NCI-H446 treated with DMSO at 0.1 percent for 48 hours (cell line): ENCODE data around the gene HYCC2.
"Not testable (repeated sequence)": the region's sequence is repeated elsewhere in the genome, so short reads cannot be mapped to it uniquely, and the experiment has no call there.

Experiments used
- DNase-seq: peaks from one replicate; lab custom pipeline; 2025; lab: John Stamatoyannopoulos, UW

The HYCC2 gene

DNA sequence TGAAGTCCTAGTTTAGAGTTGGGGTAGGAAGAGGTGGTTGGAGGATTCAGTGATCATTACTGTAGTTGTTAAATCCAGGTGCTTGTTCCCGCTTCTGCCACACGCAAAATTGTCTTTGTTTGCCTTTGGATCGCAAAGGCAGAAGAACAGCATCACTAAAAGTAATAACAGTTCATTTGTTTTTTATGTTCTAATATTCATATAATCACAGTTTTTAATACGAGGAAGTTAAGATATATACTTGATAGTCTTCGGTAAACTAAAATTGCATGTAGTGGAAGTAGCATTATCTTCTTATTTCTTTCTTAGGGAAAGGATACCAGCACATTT, 695 bp upstream of the HYCC2 start:
- DNase-seq, result no peak

DNA sequence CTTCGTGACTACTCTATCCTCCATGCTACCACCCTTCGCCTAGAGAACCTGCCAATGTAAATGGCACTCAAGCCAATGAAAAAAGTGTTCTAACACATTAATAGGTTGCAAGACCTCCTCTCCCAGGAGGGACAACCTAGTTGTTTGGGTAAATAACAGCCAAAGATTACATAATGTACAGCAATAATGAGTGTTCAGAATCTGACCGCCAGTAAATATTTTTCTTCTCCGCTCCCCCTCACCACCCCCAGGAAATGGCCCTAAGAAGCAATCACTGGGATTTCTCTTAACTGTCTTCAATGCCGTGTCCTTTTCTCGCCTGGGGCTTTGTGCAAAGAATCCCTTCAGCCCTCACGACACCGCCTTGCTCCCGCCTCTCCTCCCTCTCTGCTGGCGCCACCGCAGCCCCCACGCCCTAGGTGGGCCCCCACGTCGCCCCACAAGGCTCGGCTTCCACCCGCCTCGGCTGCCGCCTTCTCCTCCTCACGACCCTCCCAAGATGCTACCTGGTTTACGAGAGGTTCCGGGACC, 458 bp downstream of the HYCC2 start:
- no peak for DNase-seq

DNA sequence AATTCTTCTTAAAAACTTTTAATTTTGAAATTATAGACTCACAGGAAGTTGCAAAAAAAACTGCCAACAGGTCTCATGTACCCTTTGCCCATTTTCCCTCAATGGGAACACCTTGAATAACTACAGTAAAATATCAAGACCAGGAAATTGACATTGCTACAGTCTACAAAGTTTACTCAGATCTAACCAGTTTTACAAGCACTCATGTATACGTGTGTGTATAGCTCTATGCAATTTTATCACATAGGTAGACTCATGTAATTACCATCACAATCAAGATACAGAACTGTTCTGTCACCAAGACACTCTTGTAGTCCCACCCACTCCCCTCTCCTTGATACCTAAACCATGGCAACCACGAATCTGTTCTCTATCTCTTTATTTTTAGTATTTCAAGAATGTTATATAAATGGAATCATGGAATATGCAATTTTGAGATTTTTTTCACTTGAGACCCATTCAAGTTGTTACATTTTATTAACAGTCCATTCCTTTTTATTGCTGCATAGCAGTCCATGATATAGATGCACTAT, 6.6 kb downstream of the HYCC2 start:
- no peak for DNase-seq

DNA sequence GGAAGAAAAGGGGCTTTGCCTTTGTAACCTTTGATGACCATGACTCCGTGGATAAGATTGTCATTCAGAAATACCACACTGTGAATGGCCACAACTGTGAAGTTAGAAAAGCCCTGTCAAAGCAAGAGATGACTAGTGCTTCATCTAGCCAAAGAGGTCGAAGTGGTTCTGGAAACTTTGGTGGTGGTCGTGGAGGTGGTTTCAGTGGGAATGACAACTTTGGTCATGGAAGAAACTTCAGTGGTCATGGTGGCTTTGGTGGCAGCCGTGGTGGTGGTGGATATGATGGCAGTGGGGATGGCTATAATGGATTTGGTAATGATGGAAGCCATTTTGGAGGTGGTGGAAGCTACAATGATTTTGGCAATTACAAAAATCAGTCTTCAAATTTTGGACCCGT, 8.0 kb downstream of the HYCC2 start:
- DNase-seq, result not testable (repeated sequence)

DNA sequence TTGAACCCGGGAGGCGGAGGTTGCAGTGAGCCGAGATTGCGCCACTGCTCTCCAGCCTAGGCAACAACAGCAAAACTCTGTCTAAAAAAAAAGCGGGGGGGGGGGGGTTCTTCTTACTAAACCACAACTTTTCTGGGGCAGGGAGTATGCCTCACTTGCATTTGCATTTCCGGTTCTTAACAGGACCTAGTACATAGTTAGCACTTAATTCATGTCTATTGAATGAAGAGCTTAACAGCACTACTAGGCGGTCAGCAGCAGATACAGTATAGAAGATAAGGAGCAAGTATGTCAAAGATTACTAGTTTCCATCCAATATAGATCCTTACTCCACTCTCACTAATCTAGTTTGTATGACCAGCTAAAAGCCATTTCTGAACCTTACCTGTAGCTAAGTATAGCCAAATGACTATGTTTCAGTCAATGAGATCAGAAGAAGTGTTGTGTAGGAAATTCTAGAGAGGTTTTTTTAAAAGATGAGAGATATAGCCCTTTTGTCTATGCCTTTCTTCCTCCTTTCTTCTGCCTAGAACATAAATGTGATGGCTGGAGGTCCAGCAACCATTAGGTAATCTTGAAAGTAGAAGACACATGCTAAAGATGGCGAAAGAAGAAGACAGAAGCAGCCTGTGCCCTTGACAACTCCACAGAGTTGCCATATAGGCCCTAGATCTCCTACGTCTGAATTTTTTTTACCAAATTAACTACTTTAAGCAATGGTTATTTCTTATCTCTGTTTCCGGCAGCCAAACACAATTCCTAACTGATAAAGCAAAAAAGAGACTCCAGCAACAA, 11.3 kb downstream of the HYCC2 start:
- no peak for DNase-seq

DNA sequence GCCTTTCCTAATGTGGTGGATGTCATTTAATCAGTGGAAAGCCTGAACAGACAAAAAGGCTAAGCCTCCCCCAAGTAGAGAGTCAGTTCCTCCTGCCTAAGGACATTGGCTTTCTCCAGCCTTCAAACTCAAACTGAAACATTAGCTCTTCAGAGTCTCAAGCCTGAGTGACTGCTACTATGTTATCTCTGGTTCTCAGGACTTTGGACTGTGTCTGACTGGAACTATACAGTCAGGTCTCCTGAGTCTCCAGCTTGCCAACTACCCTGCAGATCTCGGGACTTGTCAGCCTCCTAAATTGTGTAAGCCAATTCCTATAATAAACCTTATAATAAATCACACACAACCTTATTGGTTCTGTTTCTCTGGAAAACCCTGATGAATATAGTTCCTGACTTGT, 12.6 kb downstream of the HYCC2 start:
- DNase-seq, result no peak

DNA sequence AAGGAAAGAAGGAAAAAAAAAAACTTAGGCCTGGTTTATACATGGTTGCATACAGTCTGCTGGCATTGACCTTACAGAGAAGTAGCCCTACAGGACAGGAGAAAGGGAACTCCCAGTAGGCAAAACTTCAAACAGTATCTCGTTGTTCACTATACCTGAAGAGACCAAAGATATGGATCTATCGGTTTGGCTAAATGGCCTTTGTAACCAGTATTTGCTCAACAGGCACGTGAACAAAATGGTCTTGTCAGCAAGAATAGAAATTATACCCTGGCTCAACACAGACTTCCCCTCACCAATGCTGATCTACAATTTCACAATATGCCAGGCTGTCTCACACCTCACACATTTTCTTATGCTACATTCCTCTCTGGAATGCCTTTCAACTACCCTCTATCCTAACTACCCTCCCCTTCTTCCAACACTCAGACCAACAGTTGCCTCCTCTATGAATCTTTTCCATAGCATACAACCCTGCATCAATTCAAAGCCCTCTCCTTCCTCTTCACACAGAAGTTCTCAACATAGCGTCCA, 13.7 kb downstream of the HYCC2 start:
- no peak for DNase-seq

DNA sequence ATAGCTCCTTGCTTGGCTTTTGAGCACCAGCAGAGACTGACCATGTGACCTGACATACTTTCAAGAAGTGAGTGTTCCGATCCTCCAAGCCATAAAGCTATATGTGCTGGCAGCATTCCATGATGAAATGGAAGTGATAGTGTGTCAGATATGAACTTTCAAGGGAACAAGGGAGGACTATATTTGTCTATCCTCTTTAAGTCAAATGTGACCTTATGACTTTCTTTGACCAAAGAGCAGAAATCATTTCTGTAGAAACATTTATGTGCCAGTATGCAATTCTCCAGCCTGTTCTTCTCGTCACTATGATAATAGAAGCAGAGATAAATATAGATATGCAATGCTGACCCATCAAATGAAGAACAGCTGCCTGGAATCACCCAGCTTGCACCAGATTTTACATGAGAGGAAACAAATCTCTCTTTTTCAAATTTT, 14.4 kb downstream of the HYCC2 start:
- no peak for DNase-seq

DNA sequence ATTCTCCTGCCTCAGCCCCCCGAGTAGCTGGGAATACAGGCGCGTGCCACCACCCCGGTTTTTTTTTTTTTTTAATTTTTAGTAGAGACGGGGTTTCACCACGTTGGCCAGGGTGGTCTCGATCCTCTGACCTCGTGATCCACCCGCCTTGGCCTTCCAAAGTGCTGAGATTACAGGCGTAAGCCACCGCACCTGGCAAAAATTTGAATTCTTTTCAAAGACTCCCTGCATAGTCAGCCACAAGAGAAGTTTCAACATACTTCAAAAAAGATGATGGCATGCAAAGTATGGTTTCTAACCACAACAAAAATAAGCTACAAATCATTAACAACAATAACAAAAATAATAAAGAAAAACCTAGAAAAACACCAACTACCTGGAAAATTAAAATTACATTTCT, 22.0 kb downstream of the HYCC2 start:
- no peak for DNase-seq

DNA sequence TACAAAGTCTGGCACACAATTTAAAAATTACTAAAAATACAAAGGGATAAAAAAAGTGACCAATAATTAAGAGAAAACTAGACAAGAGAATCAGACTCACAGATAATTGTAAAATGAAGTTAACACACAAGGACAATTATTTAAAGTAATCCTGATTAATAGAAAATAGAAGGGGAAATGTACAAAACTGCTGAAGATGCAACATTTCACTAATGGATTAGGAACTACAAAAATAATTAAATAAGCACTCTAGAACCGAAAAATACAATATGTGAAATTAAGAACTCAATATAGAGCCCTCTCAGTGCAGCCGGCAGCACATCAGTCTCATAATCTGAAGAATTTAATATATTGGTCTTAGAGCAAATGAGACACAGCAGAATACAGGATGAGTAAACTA, 24.6 kb downstream of the HYCC2 start:
- no peak for DNase-seq

DNA sequence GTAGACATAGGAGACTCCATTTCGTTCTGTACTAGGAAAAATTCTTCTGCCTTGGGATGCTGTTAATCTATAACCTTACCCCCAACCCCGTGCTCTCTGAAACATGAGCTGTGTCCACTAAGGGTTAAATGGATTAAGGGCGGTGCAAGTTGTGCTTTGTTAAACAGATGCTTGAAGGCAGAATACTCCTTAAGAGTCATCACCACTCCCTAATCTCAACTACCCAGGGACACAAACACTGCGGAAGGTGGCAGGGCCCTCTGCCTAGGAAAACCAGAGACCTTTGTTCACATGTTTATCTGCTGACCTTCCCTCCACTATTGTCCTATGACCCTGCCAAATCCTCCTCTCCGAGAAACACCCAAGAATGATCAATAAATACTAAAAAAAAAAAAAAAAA, 28.4 kb downstream of the HYCC2 start:
- DNase-seq, result not testable (repeated sequence)

DNA sequence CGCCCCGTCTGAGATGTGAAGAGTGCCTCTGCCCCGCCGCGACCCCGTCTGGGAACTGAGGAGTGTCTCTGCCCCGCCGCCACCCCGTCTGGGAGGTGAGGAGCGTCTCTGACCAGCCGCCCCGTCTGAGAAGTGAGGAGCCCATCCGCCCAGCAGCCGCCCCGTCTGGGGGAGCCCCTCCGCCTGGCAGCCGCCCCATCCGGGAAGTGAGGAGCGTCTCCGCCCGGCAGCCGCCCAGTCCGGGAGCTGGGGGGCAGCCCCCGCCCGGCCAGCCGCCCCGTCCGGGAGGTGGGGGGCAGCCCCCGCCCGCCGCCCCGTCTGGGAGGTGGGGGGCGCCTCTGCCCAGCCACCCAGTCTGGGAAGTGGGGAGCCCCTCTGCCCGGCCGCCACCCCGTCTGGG, 29.0 kb downstream of the HYCC2 start:
- DNase-seq, result not testable (repeated sequence)

DNA sequence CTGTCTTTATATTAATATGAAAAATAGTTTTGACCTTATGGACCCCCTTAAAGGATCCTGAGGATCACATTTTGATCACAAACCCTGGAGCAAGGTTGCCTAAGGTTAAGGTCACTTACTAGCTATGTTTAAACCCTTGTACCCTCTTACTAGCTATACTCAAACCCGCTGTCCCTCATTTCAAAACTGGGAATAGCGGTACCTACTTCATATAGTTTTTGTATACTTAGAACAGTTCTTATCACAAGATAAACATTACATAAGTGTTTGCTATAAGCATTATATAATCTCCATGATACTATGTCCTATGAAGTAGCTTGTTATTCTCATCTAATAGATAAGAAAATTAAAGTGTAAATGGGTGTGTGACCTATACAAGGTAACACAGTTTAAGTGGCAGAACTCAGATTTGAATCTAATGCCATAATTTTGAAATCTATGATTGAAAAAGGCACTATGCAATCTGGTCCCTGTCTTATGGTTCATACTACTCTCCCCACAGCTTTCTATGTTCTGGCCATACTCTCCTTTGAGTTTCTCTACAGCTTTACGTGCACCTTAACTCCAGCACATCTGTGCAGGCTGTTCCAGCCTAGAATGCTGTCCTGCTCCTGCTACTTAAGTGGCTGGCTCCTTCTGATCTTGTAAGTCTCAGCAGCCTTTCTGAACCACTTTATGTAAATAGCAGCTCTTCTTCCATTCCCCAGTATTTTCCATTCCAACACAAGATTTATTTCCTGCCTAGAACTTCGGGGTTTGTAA, 30.4 kb downstream of the HYCC2 start:
- no peak for DNase-seq

DNA sequence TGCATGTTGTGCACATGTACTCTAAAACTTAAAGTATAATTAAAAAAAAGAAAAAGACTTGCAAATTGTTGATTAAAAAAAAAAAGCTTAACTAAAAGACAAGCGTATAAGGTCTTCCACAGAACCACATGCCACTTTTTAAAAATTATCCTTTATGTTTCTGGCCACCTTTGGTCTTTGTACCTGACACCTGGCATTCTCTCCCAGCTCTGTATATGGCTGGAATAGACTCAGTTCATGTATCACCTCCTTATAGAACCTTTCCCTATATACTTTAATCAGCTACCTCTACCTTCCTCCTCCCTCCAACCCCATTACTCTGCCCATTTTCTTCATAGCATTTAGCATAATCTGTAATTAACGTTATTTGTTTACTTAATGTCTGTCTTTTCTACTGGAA, 32.6 kb downstream of the HYCC2 start:
- DNase-seq, result no peak

DNA sequence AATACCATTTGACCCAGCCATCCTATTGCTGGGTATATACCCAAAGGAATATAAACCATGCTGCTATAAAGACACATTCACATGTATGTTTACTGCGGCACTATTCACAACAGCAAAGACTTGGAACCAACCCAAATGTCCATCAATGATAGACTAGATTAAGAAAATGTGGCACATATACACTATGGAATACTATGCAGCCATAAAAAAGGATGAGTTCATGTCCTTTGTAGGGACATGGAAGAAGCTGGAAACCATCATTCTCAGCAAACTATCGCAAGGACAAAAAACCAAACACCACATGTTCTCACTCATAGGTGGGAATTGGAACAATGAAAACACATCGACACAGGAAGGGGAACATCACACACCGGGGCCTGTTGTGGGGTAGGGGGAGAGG, 33.1 kb downstream of the HYCC2 start:
- not testable (repeated sequence) for DNase-seq

DNA sequence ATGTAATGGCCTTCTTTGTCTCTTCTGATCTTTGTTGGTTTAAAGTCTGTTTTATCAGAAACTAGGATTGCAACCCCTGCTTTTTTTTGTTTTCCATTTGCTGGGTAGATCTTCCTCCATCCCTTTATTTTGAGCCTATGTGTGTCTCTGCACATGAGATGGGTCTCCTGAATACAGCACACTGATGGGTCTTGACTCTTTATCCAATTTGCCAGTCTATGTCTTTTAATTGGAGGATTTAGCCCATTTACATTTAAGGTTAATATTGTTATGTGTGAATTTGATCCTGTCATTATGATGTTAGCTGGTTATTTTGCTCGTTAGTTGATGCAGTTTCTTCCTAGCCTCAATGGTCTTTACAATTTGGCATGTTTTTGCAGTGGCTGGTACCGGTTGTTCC, 37.1 kb downstream of the HYCC2 start:
- DNase-seq, result not testable (repeated sequence)

DNA sequence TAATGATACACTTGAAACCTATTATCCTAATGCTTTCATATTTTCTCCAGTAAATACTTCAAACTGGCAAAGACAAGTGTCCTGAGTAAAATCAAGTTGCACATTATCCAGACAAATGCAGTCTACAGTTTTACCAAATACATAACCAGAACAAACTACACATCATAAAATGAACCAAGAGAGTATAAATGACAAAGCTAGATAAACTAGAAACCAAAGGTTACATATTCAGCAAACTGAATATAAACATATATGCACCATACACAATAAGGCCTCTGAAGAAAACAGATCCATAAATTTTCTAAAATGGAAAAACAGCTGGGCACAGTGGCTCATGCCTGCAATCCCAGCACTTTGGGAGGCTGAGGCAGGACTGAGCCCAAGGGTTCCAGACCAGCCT, 47.0 kb downstream of the HYCC2 start:
- DNase-seq, result no peak

DNA sequence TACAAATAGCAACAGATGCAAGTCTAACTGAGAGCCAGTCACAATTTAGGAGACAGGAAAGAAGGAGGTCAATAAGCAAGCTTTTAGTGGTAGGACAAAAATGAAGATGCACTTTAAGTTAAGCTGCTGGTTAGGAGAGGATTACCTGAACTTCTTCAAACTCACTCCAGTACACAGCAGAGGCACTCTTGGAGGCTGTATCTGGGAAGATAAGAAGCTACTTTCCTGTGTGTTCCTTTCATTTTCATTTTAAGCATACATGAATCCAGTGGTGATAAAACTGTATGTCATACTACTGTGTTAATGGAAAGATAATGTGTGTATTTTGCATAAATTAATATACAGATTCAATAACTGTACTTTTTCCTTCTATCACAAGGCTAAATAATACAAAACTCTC, 49.6 kb downstream of the HYCC2 start:
- DNase-seq, result no peak
